Measurements from ENCODE around the gene FAM72D. TPM values are rescaled to one million over a fixed set of nuclear protein-coding genes. Genes with fewer than 3 reads are reported as not detected.

Gene FAM72D
- total RNA-seq, 1 donor from 2014 or later = 0.61 TPM

Other genes with a start within 250 kb of the FAM72D start
- gene SRGAP2B, start 646 bp upstream of the FAM72D start, total RNA-seq (ENCODE audit: unreplicated experiment) = 17.8 TPM
- not detected for gene PPIAL4D, start 146.2 kb downstream of the FAM72D start, total RNA-seq (ENCODE audit: unreplicated experiment)